Uterus (tissue), 4 donors: ENCODE data around the gene YWHAQ. TPM values are rescaled to one million over a fixed set of nuclear protein-coding genes. Genes with fewer than 3 reads are reported as not detected.

Experiments
- DNase-seq, 2 donors: peaks; one replicate each; pipeline ENCODE4 v3.0.0-alpha.2; 2019 to 2020
- H3K27ac ChIP-seq, 2 donors: fragments of 200-600 bp; sonication (generic); 1 replicate in 1 of 2; 2 replicates in 1 of 2; pipeline ENCODE4 v1.5.1; 2016 to 2018
- H3K27me3 ChIP-seq, 2 donors: fragments of 200-600 bp; sonication (generic); one replicate each; pipeline ENCODE4 v1.5.1; 2018 to 2019; ENCODE audit warnings: control low read depth in 1 of 2
- H3K36me3 ChIP-seq, 2 donors: fragments of 200-600 bp; sonication (generic); one replicate each; pipeline ENCODE4 v1.5.1; 2019; ENCODE audit warnings: control low read depth in 1 of 2
- H3K4me1 ChIP-seq, 2 donors: fragments of 200-600 bp; sonication (generic); one replicate each; pipeline ENCODE4 v1.5.1; 2018 to 2019; ENCODE audit warnings: control low read depth in 1 of 2
- H3K4me3 ChIP-seq, 2 donors: fragments of 200-600 bp; sonication (generic); 1 replicate in 1 of 2; 2 replicates in 1 of 2; pipeline ENCODE4 v1.5.1; 2018 to 2019; ENCODE audit warnings: mild to moderate bottlenecking in 1 of 2
- H3K9me3 ChIP-seq, 2 donors: fragments of 200-600 bp; sonication (generic); one replicate each; pipeline ENCODE4 v1.5.1; 2019; ENCODE audit warnings: control low read depth in 1 of 2
- CTCF ChIP-seq, 4 experiments: fragments of 200-600 bp in 2 of 4; fragments of 450-650 bp in 2 of 4; sonication (generic) in 2 of 4; IDR thresholded peaks; one replicate each; pipeline ENCODE4 v1.5.1; 2016 to 2019; ENCODE audit warnings: antibody characterized with exemption in 4 of 4, mild to moderate bottlenecking in 2 of 4, moderate library complexity in 1 of 4
- POLR2A ChIP-seq, 2 donors: fragments of 450-650 bp; IDR thresholded peaks; one replicate each; pipeline ENCODE4 v1.6.1; 2016; ENCODE audit warnings: antibody characterized with exemption in 2 of 2, mild to moderate bottlenecking in 1 of 2, moderate library complexity in 1 of 2
- intact Hi-C: fragments of 100-400 bp; cut with DNase I; formaldehyde crosslinking; loops from one replicate; pipeline ENCODE4 v1.15.1; 2023; ENCODE audit warnings: low total_unique reads
- total RNA-seq, 4 donors: library from RNA; depleted of rRNA in 3 of 4; stranded (reverse); fragments of >200 nt in 3 of 4; gene quantifications; one replicate each; pipeline versions ENCODE4 v1.1.0 to v1.2.4, GENCODE V29; 2014 to 2023
- donor health status: DM: yes; HTN: yes; CAD: no.

YWHAQ gene
- total RNA-seq, 4 donors from 2014 or later, result 155 to 275 (median 254) TPM

GRCh38 chr2:9661261-9661660, 30.5 kb upstream of the YWHAQ start:
- H3K4me3 ChIP-seq, result no peak overlapping the region
- TF ChIP-seq CTCF (IDR thresholded peaks at IDR 0.05), result no peak
- no peak for TF ChIP-seq POLR2A (IDR thresholded peaks at IDR 0.05)
- DNase-seq, result no peak
- intact Hi-C loops, result no loop called here
- no peaks in the 10 kb centered on the region for H3K36me3 ChIP-seq
- no peaks in the 10 kb centered on the region for H3K27me3 ChIP-seq
- no peaks in the 10 kb centered on the region for H3K9me3 ChIP-seq
- no peak overlapping the region for H3K27ac ChIP-seq
- H3K4me1 ChIP-seq, result no peaks in the 10 kb centered on the region

- no peak overlapping the region for H3K27ac ChIP-seq
- H3K27me3 ChIP-seq, result no peaks in the 10 kb centered on the region
- no peaks in the 10 kb centered on the region for H3K36me3 ChIP-seq
- TF ChIP-seq POLR2A (IDR thresholded peaks at IDR 0.05) (no peak), CTCF (IDR thresholded peaks at IDR 0.05) (no peak)
- no peak for DNase-seq
- intact Hi-C loops, result no loop called here
- no peaks in the 10 kb centered on the region for H3K9me3 ChIP-seq
- H3K4me1 ChIP-seq, result no peaks in the 10 kb centered on the region
- no peak overlapping the region for H3K4me3 ChIP-seq
Observed at GRCh38 chr2:9660781-9661180, 30.0 kb upstream of the YWHAQ start.

- Histone ChIP-seq H3K27ac (no peak overlapping the region), H3K4me3 (no peak overlapping the region), H3K9me3 (no peaks in the 10 kb centered on the region), H3K36me3 (no peaks in the 10 kb centered on the region), H3K27me3 (no peaks in the 10 kb centered on the region), H3K4me1 (no peaks in the 10 kb centered on the region)
- intact Hi-C loops, result no loop called here
- TF ChIP-seq POLR2A (IDR thresholded peaks at IDR 0.05), result no peak
- TF ChIP-seq CTCF (IDR thresholded peaks at IDR 0.05), result no peak
- DNase-seq, result no peak
Observed at GRCh38 chr2:9660154-9660553, 29.4 kb upstream of the YWHAQ start.

- Histone ChIP-seq H3K27me3 (no peaks in the 10 kb centered on the region), H3K9me3 (no peaks in the 10 kb centered on the region), H3K4me3 (no peak overlapping the region), H3K4me1 (no peaks in the 10 kb centered on the region), H3K36me3 (no peaks in the 10 kb centered on the region), H3K27ac (no peak overlapping the region)
- TF ChIP-seq POLR2A (IDR thresholded peaks at IDR 0.05), result no peak
- no peak for TF ChIP-seq CTCF (IDR thresholded peaks at IDR 0.05)
- no peak for DNase-seq
- intact Hi-C loops, result no loop called here
Observed at GRCh38 chr2:9658972-9659371, 28.2 kb upstream of the YWHAQ start.

- no peaks in the 10 kb centered on the region for H3K36me3 ChIP-seq
- no peaks in the 10 kb centered on the region for H3K4me1 ChIP-seq
- H3K27ac ChIP-seq, result no peak overlapping the region
- no peaks in the 10 kb centered on the region for H3K9me3 ChIP-seq
- H3K4me3 ChIP-seq, result no peak overlapping the region
- no peaks in the 10 kb centered on the region for H3K27me3 ChIP-seq
- TF ChIP-seq POLR2A (IDR thresholded peaks at IDR 0.05) (no peak), CTCF (IDR thresholded peaks at IDR 0.05) (no peak)
- intact Hi-C loops, result no loop called here
- DNase-seq, result no peak
Observed at GRCh38 chr2:9657731-9658130, 26.9 kb upstream of the YWHAQ start.
